Right lobe of liver (tissue), 4 donors: ENCODE results near the gene TGFBR3.

Source experiments
- POLR2A ChIP-seq: fragments of 450-650 bp; IDR thresholded peaks from one replicate; pipeline ENCODE4 v1.6.1; 2017; ENCODE audit warnings: antibody characterized with exemption, mild to moderate bottlenecking
- TF ChIP-seq, protein P1 (sequence below), 4 donors: fragments of 200-600 bp in 3 of 4; fragments of 450-650 bp in 1 of 4; IDR thresholded peaks; one replicate each; pipeline versions ENCODE4 v1.5.1 to v1.8.0; 2016 to 2022; ENCODE audit warnings: antibody characterized with exemption in 4 of 4, mild to moderate bottlenecking in 2 of 4
- donor health status: DM: no; HTN: no; CAD: no.
- donor health status: DM: no; HTN: no; CAD: no.
- donor health status: DM: no; HTN: yes; CAD: no.

DNA sequence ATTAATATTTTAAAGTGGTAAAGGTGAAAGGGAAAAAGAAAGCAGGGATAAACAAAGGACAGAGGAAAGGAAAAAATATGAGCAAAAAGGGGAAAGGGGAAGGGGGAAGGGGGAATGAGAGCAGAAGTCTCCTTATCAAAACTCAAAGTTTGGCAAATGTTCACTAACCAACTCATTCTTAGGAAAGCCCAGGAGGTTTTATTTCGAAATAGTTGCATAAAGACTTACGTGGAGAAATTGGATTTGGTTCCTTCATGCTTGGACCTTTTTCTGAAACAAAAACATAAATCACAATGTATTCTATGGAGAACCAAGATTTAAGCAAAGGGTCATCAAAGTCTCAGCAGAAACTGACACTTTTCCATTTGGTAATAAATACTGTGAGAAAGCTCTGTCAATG is 188.1 kb downstream of the TGFBR3 start:
- TF ChIP-seq, protein P1, sequence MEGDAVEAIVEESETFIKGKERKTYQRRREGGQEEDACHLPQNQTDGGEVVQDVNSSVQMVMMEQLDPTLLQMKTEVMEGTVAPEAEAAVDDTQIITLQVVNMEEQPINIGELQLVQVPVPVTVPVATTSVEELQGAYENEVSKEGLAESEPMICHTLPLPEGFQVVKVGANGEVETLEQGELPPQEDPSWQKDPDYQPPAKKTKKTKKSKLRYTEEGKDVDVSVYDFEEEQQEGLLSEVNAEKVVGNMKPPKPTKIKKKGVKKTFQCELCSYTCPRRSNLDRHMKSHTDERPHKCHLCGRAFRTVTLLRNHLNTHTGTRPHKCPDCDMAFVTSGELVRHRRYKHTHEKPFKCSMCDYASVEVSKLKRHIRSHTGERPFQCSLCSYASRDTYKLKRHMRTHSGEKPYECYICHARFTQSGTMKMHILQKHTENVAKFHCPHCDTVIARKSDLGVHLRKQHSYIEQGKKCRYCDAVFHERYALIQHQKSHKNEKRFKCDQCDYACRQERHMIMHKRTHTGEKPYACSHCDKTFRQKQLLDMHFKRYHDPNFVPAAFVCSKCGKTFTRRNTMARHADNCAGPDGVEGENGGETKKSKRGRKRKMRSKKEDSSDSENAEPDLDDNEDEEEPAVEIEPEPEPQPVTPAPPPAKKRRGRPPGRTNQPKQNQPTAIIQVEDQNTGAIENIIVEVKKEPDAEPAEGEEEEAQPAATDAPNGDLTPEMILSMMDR (IDR thresholded peaks at IDR 0.05), result no peak
- no peak for TF ChIP-seq POLR2A
